AG04449 (cell line): Measurements from ENCODE around the gene MAP3K13.
"Not testable (repeated sequence)": the region's sequence is repeated elsewhere in the genome, so short reads cannot be mapped to it uniquely, and the experiment has no call there.

Experiments used
- CTCF ChIA-PET: fragments of 350-600 bp; formaldehyde crosslinking; extraction: SDS; loops from one replicate; lab custom pipeline; 2021; ENCODE audit warnings: antibody characterized with exemption; lab: Yijun Ruan, JAX
- POLR2A ChIA-PET: fragments of 400-600, 350-600 bp; formaldehyde crosslinking; extraction: SDS; loops from one replicate; lab custom pipeline; 2020; ENCODE audit warnings: antibody characterized with exemption, inconsistent platforms; lab: Yijun Ruan, JAX
- DNase-seq: peaks from one replicate; pipeline ENCODE4 v3.0.0-alpha.2; 2010; ENCODE audit warnings: low read depth, low spot score
- H3K4me3 ChIP-seq: 2 replicates; pipeline ENCODE4 v1.5.1; 2011; ENCODE audit warnings: low read depth, mild to moderate bottlenecking, control low read depth, low read length
- CTCF ChIP-seq: IDR thresholded peaks from one replicate; pipeline ENCODE4 v1.5.1; 2011; ENCODE audit warnings: mild to moderate bottlenecking, moderate library complexity, low read length, control low read depth, inconsistent platforms; ENCODE audit not compliant: insufficient read depth; ENCODE audit errors: missing control alignments

The MAP3K13 gene

GRCh38 chr3:185465471-185465870 lies 102.5 kb downstream of the MAP3K13 start:
- no peak for DNase-seq

GRCh38 chr3:185466123-185466522 lies 103.2 kb downstream of the MAP3K13 start:
- POLR2A ChIA-PET, H3K4me3 ChIP-seq, DNase-seq: not testable (repeated sequence)
- CTCF ChIA-PET, result interaction anchor here (1.5 kb wide), 1 partner anchor 109 kb away, joined by 4 read pairs; no protein-coding TSS in a partner anchor

More at GRCh38 chr3:185465471-185465870, 102.5 kb downstream of the MAP3K13 start:
- TF ChIP-seq CTCF, result no peak
- ChIA-PET POLR2A (no interaction called here), CTCF (interaction anchor here (8.8 kb wide), 1 partner anchor 109 kb away, joined by 72 read pairs; no protein-coding TSS in a partner anchor)
- no peak overlapping the region for H3K4me3 ChIP-seq

GRCh38 chr3:185469542-185469941 lies 106.6 kb downstream of the MAP3K13 start:
- CTCF ChIA-PET, result interaction anchor here (1.1 to 2.9 kb wide), 3 partner anchors 9 to 105 kb away, joined by 3 to 20 read pairs (median 3); no protein-coding TSS in a partner anchor
- POLR2A ChIA-PET, result no interaction called here
- DNase-seq, result no peak
- TF ChIP-seq CTCF, result no peak
- H3K4me3 ChIP-seq, result no peak overlapping the region

GRCh38 chr3:185470323-185470722 lies 107.4 kb downstream of the MAP3K13 start:
- no peak overlapping the region for H3K4me3 ChIP-seq
- no peak for DNase-seq
- ChIA-PET CTCF (interaction anchor here (1.1 to 2.9 kb wide), 3 partner anchors 10 to 105 kb away, joined by 3 to 20 read pairs (median 3); no protein-coding TSS in a partner anchor), POLR2A (no interaction called here)
- TF ChIP-seq CTCF, result no peak

GRCh38 chr3:185473290-185473815 lies 110.4 kb downstream of the MAP3K13 start:
- no peak for DNase-seq
- CTCF ChIA-PET, result interaction anchor here (2.3 kb wide), 1 partner anchor 12 kb away, joined by 11 read pairs; no protein-coding TSS in a partner anchor
- TF ChIP-seq CTCF, result no peak
- POLR2A ChIA-PET, result no interaction called here
- no peak overlapping the region for H3K4me3 ChIP-seq

- POLR2A ChIA-PET, H3K4me3 ChIP-seq, DNase-seq: not testable (repeated sequence)
- CTCF ChIA-PET, result interaction anchor here (2.3 kb wide), 1 partner anchor 14 kb away, joined by 11 read pairs; no protein-coding TSS in a partner anchor
These were observed 112.0 kb downstream of the MAP3K13 start for GRCh38 chr3:185474922-185475321.

- no peak overlapping the region for H3K4me3 ChIP-seq
- POLR2A ChIA-PET, result no interaction called here
- CTCF ChIA-PET, result interaction anchor here (1.3 kb wide), 1 partner anchor 16 kb away, joined by 4 read pairs; no protein-coding TSS in a partner anchor
- no peak for DNase-seq
- TF ChIP-seq CTCF, result no peak
These were observed 114.4 kb downstream of the MAP3K13 start for GRCh38 chr3:185477316-185477715.
